HL-60 (cell line): ENCODE results near the gene VSX1.

Source experiments
- DNase-seq, 2 experiments: peaks; one replicate each; pipeline ENCODE4 v3.0.0-alpha.2; 2010 to 2020; ENCODE audit warnings: low read depth in 1 of 2, low spot score in 1 of 2
- H3K27ac ChIP-seq: fragments of 250-450 bp; sonication (Bioruptor Pico); replicated peaks from 2 replicates; pipeline ENCODE4 v1.5.1; 2020; ENCODE audit warnings: mild to moderate bottlenecking, moderate library complexity
- H3K27me3 ChIP-seq: fragments of 250-450 bp; sonication (Bioruptor Pico); 2 replicates; pipeline ENCODE4 v1.5.1; 2021; ENCODE audit warnings: mild to moderate bottlenecking, moderate library complexity; ENCODE audit not compliant: insufficient read depth, poor library complexity, severe bottlenecking
- H3K4me3 ChIP-seq: replicated peaks from 2 replicates; pipeline ENCODE4 v1.5.1; 2011; ENCODE audit warnings: mild to moderate bottlenecking, control low read depth, low read length; ENCODE audit not compliant: insufficient read depth
- GABPA ChIP-seq: IDR thresholded peaks from 2 replicates; pipeline ENCODE4 v1.6.1; 2012; ENCODE audit warnings: low read depth
- POLR2AphosphoS5 ChIP-seq: IDR thresholded peaks from 2 replicates; pipeline ENCODE4 v1.6.1; 2012; ENCODE audit warnings: low read depth
- SPI1 ChIP-seq: IDR thresholded peaks from 2 replicates; pipeline ENCODE4 v1.6.1; 2012; ENCODE audit warnings: low read depth, mild to moderate bottlenecking, borderline replicate concordance
- TF ChIP-seq, protein P1 (sequence below): IDR thresholded peaks from one replicate; pipeline ENCODE4 v1.5.1; 2011; ENCODE audit warnings: low read length, control low read depth, inconsistent platforms; ENCODE audit not compliant: insufficient read depth
- TF ChIP-seq, protein P2 (sequence below): IDR thresholded peaks from 2 replicates; pipeline ENCODE4 v1.6.1; 2012; ENCODE audit warnings: low read depth; ENCODE audit not compliant: insufficient replicate concordance

Gene VSX1

GRCh38 chr20:25089096-25089495 lies 7.2 kb upstream of the VSX1 start:
- H3K27ac ChIP-seq = no peak overlapping the region
- DNase-seq = no peak
- TF ChIP-seq POLR2AphosphoS5 = no peak
- TF ChIP-seq, protein P1, sequence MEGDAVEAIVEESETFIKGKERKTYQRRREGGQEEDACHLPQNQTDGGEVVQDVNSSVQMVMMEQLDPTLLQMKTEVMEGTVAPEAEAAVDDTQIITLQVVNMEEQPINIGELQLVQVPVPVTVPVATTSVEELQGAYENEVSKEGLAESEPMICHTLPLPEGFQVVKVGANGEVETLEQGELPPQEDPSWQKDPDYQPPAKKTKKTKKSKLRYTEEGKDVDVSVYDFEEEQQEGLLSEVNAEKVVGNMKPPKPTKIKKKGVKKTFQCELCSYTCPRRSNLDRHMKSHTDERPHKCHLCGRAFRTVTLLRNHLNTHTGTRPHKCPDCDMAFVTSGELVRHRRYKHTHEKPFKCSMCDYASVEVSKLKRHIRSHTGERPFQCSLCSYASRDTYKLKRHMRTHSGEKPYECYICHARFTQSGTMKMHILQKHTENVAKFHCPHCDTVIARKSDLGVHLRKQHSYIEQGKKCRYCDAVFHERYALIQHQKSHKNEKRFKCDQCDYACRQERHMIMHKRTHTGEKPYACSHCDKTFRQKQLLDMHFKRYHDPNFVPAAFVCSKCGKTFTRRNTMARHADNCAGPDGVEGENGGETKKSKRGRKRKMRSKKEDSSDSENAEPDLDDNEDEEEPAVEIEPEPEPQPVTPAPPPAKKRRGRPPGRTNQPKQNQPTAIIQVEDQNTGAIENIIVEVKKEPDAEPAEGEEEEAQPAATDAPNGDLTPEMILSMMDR = no peak
- TF ChIP-seq SPI1 = no peak
- TF ChIP-seq GABPA = no peak
- TF ChIP-seq, protein P2, sequence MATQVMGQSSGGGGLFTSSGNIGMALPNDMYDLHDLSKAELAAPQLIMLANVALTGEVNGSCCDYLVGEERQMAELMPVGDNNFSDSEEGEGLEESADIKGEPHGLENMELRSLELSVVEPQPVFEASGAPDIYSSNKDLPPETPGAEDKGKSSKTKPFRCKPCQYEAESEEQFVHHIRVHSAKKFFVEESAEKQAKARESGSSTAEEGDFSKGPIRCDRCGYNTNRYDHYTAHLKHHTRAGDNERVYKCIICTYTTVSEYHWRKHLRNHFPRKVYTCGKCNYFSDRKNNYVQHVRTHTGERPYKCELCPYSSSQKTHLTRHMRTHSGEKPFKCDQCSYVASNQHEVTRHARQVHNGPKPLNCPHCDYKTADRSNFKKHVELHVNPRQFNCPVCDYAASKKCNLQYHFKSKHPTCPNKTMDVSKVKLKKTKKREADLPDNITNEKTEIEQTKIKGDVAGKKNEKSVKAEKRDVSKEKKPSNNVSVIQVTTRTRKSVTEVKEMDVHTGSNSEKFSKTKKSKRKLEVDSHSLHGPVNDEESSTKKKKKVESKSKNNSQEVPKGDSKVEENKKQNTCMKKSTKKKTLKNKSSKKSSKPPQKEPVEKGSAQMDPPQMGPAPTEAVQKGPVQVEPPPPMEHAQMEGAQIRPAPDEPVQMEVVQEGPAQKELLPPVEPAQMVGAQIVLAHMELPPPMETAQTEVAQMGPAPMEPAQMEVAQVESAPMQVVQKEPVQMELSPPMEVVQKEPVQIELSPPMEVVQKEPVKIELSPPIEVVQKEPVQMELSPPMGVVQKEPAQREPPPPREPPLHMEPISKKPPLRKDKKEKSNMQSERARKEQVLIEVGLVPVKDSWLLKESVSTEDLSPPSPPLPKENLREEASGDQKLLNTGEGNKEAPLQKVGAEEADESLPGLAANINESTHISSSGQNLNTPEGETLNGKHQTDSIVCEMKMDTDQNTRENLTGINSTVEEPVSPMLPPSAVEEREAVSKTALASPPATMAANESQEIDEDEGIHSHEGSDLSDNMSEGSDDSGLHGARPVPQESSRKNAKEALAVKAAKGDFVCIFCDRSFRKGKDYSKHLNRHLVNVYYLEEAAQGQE = no peak
- no peak overlapping the region for H3K4me3 ChIP-seq
- peaks cover 27% of the 10 kb centered on the region for H3K27me3 ChIP-seq

- no peak overlapping the region for H3K27ac ChIP-seq
- TF ChIP-seq, protein P2 = no peak
- TF ChIP-seq POLR2AphosphoS5 = no peak
- TF ChIP-seq GABPA = no peak
- peak; percentile 35; the same call in 1 of the 2 replicates for TF ChIP-seq SPI1
- H3K27me3 ChIP-seq = peaks cover 36% of the 10 kb centered on the region
- no peak for DNase-seq
- H3K4me3 ChIP-seq = no peak overlapping the region
Observed at GRCh38 chr20:25088267-25088666, 6.3 kb upstream of the VSX1 start.

DNA sequence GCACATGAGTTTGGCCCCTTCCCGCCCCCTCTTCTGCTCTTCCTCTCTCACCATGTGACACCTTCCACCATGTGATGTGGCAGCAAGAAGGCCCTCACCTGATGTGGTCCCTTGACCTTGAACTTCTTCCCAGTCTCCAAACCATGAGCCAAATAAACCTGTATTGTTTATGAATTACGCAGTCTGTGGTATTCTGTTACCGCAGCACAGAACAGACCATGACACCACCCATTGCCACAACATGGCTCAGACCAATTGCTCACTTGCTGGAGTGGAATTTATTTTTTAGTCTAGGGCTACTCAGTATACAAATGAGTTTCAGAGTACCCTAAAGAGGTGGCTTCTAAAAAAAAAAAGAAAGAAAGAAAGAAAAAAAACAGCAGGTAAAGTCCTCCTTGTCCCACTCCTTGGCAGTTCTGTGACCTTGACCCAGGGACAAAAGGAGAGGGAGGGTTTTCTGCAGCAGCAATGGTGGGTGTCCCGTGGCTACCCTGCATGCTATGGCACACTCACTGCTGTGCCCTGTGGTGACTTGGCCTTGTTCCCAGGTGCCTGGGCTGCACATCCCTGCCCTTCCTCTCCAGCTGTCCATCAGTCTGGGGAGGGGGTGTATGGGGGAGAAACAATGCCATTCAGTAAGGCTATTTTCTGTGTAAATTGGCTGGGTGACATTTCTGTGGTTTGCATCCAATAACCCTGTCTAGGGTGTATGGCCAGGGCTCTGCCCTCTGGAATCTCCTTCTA lies 5.4 kb upstream of the VSX1 start:
- Histone ChIP-seq H3K27ac (no peak overlapping the region), H3K27me3 (peaks cover 45% of the 10 kb centered on the region), H3K4me3 (no peak overlapping the region)
- TF ChIP-seq, protein P2 = no peak
- TF ChIP-seq SPI1 (no peak), GABPA (no peak), POLR2AphosphoS5 (no peak)
- TF ChIP-seq, protein P1 = no peak
- no peak for DNase-seq
